ENCODE data around the gene MMS22L.

MMS22L gene

GRCh38 chr6:97306544-97307320, 23.7 kb upstream of the MMS22L start:
- no peak overlapping the region for H3K27ac ChIP-seq
- no peak for TF ChIP-seq ZFX (IDR thresholded peaks at IDR 0.05; ENCODE audit: borderline replicate concordance)
- no peak for TF ChIP-seq CTCF (IDR thresholded peaks at IDR 0.05)

GRCh38 chr6:97305414-97306066, 22.5 kb upstream of the MMS22L start:
- TF ChIP-seq CTCF (IDR thresholded peaks at IDR 0.05) (no peak), ZFX (IDR thresholded peaks at IDR 0.05; ENCODE audit: borderline replicate concordance) (no peak)
- no peak overlapping the region for H3K27ac ChIP-seq

- no peak overlapping the region for H3K27ac ChIP-seq
- TF ChIP-seq ZFX (IDR thresholded peaks at IDR 0.05; ENCODE audit: borderline replicate concordance): no peak
- TF ChIP-seq CTCF (IDR thresholded peaks at IDR 0.05): no peak
These were observed 21.7 kb upstream of the MMS22L start for GRCh38 chr6:97304701-97305100.

- no peak overlapping the region for H3K27ac ChIP-seq
- TF ChIP-seq ZFX (IDR thresholded peaks at IDR 0.05; ENCODE audit: borderline replicate concordance): no peak
These were observed 11.4 kb upstream of the MMS22L start for GRCh38 chr6:97294451-97294850.

GRCh38 chr6:97293198-97293696, 10.2 kb upstream of the MMS22L start:
- no peak overlapping the region for H3K27ac ChIP-seq
- TF ChIP-seq CTCF (IDR thresholded peaks at IDR 0.05) (no peak), ZFX (IDR thresholded peaks at IDR 0.05; ENCODE audit: borderline replicate concordance) (no peak)

- TF ChIP-seq ZFX (IDR thresholded peaks at IDR 0.05; ENCODE audit: borderline replicate concordance): no peak
- TF ChIP-seq CTCF (IDR thresholded peaks at IDR 0.05): no peak
- no peak overlapping the region for H3K27ac ChIP-seq
These were observed 9.7 kb upstream of the MMS22L start for GRCh38 chr6:97292671-97293070.

- no peak overlapping the region for H3K27ac ChIP-seq
- TF ChIP-seq CTCF (IDR thresholded peaks at IDR 0.05): no peak
- no peak for TF ChIP-seq ZFX (IDR thresholded peaks at IDR 0.05; ENCODE audit: borderline replicate concordance)
These were observed 8.9 kb upstream of the MMS22L start for GRCh38 chr6:97291896-97292295.
